H1 (cell line): ENCODE measurements around the gene WSCD1. TPM values are rescaled to one million over a fixed set of nuclear protein-coding genes. Genes with fewer than 3 reads are reported as not detected.

ENCODE experiments used
- ASH2L ChIP-seq: fragments of 200-600, 300-600 bp; sonication (generic); IDR thresholded peaks from one replicate; pipeline ENCODE4 v1.7.1; 2017; ENCODE audit warnings: low read length
- CHD1 ChIP-seq: IDR thresholded peaks from 2 replicates; pipeline ENCODE4 v1.6.1; 2012; ENCODE audit warnings: low read depth, low read length, improper control_type of control experiment
- CHD7 ChIP-seq: fragments of 300-600 bp; sonication (generic); IDR thresholded peaks from 2 replicates; pipeline ENCODE4 v1.7.1; 2012; ENCODE audit warnings: low read length, moderate library complexity, mild to moderate bottlenecking, inconsistent platforms; ENCODE audit not compliant: insufficient replicate concordance
- CREB1 ChIP-seq: IDR thresholded peaks from 2 replicates; pipeline ENCODE4 v1.6.1; 2012; ENCODE audit warnings: inconsistent platforms
- CTBP2 ChIP-seq: IDR thresholded peaks from 2 replicates; pipeline ENCODE4 v1.7.0; 2011; ENCODE audit warnings: borderline replicate concordance, mild to moderate bottlenecking, moderate library complexity, mixed read lengths, low read length; ENCODE audit not compliant: insufficient read depth, insufficient read length
- JUN ChIP-seq: IDR thresholded peaks from 2 replicates; pipeline ENCODE4 v1.6.1; 2011; ENCODE audit warnings: low read depth, mild to moderate bottlenecking, improper control_type of control experiment, low read length
- KDM1A ChIP-seq: fragments of 200-600, 300-600 bp; sonication (generic); IDR thresholded peaks from 2 replicates; pipeline ENCODE4 v1.7.1; 2016; ENCODE audit warnings: mild to moderate bottlenecking, low read length, borderline replicate concordance
- RBBP5 ChIP-seq: IDR thresholded peaks from 2 replicates; pipeline ENCODE4 v1.7.1; 2012; ENCODE audit warnings: low read depth, mild to moderate bottlenecking, inconsistent platforms, low read length, moderate library complexity, borderline replicate concordance
- RXRA ChIP-seq: IDR thresholded peaks from 2 replicates; pipeline ENCODE4 v1.6.1; 2011; ENCODE audit warnings: low read depth, mild to moderate bottlenecking, low read length, moderate library complexity; ENCODE audit not compliant: insufficient read depth
- SIN3A ChIP-seq, 2 experiments: IDR thresholded peaks in 1 of 2; conservative IDR thresholded peaks in 1 of 2; 2 replicates each; pipeline ENCODE4 v1.6.1; 2011 to 2012; ENCODE audit warnings: low read length in 2 of 2, improper control_type of control experiment in 1 of 2, low read depth in 1 of 2, mild to moderate bottlenecking in 1 of 2
- SIX5 ChIP-seq: IDR thresholded peaks from 2 replicates; pipeline ENCODE4 v1.6.1; 2011; ENCODE audit warnings: mild to moderate bottlenecking, low read depth, low read length
- SP1 ChIP-seq: IDR thresholded peaks from 2 replicates; pipeline ENCODE4 v1.6.1; 2011; ENCODE audit warnings: low read depth, low read length
- ZNF274 ChIP-seq: IDR thresholded peaks from 2 replicates; pipeline ENCODE4 v1.7.0; 2012; ENCODE audit warnings: low read length, borderline replicate concordance; ENCODE audit errors: extremely low read depth
- polyA plus RNA-seq, 7 experiments: library from polyadenylated mRNA; depleted of rRNA in 3 of 7; stranded (reverse) in 5 of 7; unstranded in 2 of 7; fragments of >200 nt in 5 of 7; fragments of 200-250 nt in 2 of 7; gene quantifications; 1 replicate in 5 of 7; 2 replicates in 1 of 7; 4 replicates in 1 of 7; pipeline versions ENCODE4 v1.2.1 to v1.2.3, GENCODE V29; 2011 to 2013; ENCODE audit warnings: missing spikeins in 2 of 7, mixed read lengths in 2 of 7
- total RNA-seq: library from RNA; stranded (reverse); fragmentation: NEBNext Ultra II Directional; extraction: Animal tissue kit (Norgen Biotek cat#: 25700); gene quantifications from 2 replicates; pipeline ENCODE4 v1.2.1, GENCODE V29; 2021

Gene WSCD1
- total and polyA plus RNA-seq, 2 of the 8 experiments (the other 6 are each of a cell fraction or from before 2014, with no cell fraction given): 21.9 to 39.0 TPM

- TF ChIP-seq CHD7: no peak
- TF ChIP-seq CTBP2: no peak
- TF ChIP-seq ZNF274: no peak
- TF ChIP-seq CREB1: no peak
- no peak for TF ChIP-seq SIX5
- no peak for TF ChIP-seq CHD1
- no peak for TF ChIP-seq SP1
- no peak for TF ChIP-seq ASH2L
- no peak for TF ChIP-seq RBBP5
- TF ChIP-seq JUN: no peak
- TF ChIP-seq SIN3A (conservative IDR thresholded peaks at IDR 0.05 in 1 of 2, IDR thresholded peaks at IDR 0.05 in 1 of 2; ENCODE audit: low read depth in 1 of 2, low read length in 2 of 2): no peak
- no peak for TF ChIP-seq KDM1A
- TF ChIP-seq RXRA: no peak
Measured at GRCh38 chr17:6124856-6125255, 54.7 kb downstream of the WSCD1 start (continued).
